Activated T-helper 1 cell treated with Interleukin-2 at 50 U/mL for 16 hours (primary cell): ENCODE data around the gene DERA.
"Not testable (repeated sequence)": the region's sequence is repeated elsewhere in the genome, so short reads cannot be mapped to it uniquely, and the experiment has no call there.

Source experiments
- DNase-seq: peaks from one replicate; pipeline ENCODE4 v3.0.0-alpha.2; 2020; ENCODE audit warnings: low read depth

The DERA gene

GRCh38 chr12:15904378-15904920 is 6.7 kb upstream of the DERA start:
- DNase-seq = no peak

DNA sequence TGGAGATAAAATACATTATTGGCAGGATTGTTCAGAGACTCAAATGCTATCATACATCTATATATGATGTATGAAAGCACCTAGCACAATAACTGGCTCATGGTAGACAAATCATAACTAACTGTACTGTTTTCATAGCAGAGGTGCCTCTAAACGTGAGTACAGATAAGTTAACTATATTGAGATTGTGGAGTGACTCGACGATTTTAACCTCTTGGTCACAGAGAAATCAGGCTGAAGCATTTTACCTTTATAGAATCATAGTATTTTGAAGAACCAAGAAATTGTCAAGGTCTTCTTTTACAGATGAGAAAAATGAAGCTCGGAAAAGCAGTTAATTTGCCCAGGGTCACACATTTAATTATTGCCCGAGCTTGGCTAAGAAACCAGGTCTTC is 666 bp upstream of the DERA start:
- DNase-seq = no peak

DNA sequence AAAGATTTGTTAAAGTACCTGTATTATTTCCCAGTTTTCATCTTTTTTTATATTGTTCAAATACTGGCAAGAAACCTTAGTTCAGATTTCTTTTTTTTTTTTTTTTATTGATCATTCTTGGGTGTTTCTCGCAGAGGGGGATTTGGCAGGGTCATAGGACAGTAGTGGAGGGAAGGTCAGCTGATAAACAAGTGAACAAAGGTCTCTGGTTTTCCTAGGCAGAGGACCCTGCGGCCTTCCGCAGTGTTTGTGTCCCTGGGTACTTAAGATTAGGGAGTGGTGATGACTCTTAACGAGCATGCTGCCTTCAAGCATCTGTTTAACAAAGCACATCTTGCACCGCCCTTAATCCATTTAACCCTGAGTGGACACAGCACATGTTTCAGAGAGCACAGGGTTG is 799 bp downstream of the DERA start:
- not testable (repeated sequence) for DNase-seq

- not testable (repeated sequence) for DNase-seq
Observed at GRCh38 chr12:15914131-15914530, 3.0 kb downstream of the DERA start.

- DNase-seq = no peak
Observed at GRCh38 chr12:15918066-15918465, 6.9 kb downstream of the DERA start.

DNA sequence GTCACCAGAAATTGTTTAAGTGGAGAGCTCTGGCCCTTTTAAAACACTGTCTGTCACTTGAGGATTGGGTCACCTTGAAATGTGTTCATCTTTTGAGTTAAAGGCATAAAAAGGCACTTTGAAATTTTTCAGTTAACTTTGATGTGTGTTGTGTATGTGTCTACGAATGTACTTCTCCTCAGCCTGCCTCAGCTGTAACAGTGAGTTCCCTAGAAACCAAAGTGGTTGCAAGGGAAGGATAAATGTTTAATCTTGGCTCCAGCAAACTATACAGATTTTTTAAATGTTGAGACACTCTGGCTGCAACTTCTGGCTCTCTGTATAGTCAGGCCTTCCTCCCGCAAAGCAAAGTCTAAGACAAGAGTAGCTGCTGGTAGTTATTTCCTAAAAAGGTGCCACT is 8.3 kb downstream of the DERA start:
- DNase-seq = no peak

GRCh38 chr12:15924956-15925355 is 13.8 kb downstream of the DERA start:
- DNase-seq = no peak

GRCh38 chr12:15928346-15928745 is 17.2 kb downstream of the DERA start:
- DNase-seq = no peak

GRCh38 chr12:15928870-15929571 is 17.9 kb downstream of the DERA start:
- no peak for DNase-seq

DNA sequence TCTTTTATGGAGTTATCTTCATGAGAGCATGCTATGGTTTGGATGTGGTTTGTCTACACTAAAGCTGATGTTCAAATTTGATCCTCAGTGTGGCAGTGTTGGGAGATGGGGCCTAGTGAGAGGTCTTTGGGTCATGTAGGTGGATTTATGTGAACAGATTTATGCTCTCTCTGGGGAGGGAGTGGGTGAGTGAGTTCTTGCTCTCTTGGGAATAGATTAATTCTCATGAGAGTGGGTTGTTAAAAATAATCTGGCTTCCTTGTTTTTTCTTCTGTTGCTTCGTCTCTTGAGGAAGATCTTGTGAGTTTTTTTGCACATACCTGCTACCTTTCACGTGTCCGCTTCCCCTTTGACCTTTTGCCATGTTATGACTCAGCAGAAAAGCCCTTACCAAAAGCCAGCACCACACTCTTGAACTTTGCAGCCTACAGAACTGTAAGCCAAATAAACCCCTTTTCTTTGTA is 20.5 kb downstream of the DERA start:
- DNase-seq = no peak

DNA sequence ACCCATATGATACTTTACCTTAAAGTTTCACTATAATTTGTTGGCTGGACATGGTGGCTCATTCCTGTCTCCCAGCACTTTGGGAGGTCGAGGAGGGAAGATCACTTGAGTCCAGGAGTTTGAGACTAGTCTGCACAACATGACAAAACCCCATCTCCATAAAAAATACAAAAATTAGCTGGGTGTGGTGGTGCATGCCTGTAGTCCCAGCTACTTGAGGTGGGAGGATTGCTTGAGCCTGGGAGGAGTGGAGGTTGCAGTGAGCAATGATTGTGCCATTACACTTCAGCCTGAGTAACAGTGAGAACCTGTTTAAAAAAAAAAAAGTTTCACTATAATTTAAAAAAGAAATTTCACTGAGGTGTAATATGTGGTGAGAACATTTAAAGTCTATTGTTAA is 21.2 kb downstream of the DERA start:
- DNase-seq = no peak

DNA sequence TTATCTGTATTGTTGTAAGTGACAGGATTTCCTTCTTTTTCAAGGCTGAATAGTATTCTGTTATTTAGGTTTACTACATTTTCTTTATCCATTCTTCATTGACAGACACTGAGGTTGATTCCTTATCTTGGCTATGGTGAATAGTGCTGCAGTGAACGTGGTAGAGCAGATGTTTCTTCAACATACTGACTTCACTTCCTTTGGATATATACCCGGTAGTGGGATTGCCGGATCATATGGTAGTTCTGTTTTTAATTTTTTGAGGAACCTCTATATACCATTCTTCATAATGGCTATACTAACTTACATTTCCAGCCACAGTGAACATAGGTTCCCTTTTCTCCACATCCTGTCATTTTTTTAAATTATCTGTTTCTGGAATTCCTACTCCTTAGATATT is 21.8 kb downstream of the DERA start:
- DNase-seq = no peak

- DNase-seq = no peak
Observed at GRCh38 chr12:15933751-15934150, 22.6 kb downstream of the DERA start.

- no peak for DNase-seq
Observed at GRCh38 chr12:15936751-15937150, 25.6 kb downstream of the DERA start.

GRCh38 chr12:15937902-15938301 is 26.8 kb downstream of the DERA start:
- DNase-seq = no peak

DNA sequence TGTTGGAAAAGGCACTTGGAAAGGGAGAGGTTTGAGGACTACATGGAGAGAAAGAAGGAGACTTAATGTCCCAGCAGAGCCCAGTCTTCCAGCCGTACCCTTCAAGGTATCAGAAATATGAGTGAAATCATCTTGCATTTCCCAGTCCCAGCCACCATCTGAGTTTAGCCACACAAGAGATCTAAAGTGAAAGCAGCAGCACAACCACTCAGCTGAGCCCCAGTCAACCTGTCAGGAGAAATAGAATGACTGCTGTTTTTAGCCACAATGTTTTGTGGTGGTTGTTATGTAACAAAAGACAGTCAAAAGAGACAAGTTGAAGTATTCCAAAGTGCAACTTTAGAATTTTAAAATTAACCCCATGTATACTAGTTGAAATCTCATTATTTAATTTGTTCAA is 28.0 kb downstream of the DERA start:
- no peak for DNase-seq

DNA sequence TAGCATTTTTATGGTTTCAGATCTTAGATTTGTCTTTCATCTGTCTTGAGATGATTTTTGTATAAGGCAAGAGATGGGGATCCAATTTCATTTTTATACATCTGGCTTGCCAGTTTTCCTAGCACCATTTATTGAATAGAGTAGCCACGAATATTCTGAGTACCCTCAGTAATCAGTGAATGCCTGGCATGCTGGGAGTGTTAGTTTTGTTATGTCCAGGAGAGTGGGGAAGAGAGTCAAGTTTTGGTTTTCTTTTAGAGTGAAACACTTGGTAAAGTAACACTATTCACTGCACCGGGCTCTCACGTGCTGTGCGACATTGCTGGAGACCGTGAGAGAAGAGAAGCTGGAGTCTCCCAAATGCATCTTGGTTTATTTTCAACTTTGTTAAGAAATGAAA is 31.3 kb downstream of the DERA start:
- no peak for DNase-seq

- not testable (repeated sequence) for DNase-seq
Observed at GRCh38 chr12:15943519-15943918, 32.4 kb downstream of the DERA start.

- not testable (repeated sequence) for DNase-seq
Observed at GRCh38 chr12:15948461-15948860, 37.3 kb downstream of the DERA start.

DNA sequence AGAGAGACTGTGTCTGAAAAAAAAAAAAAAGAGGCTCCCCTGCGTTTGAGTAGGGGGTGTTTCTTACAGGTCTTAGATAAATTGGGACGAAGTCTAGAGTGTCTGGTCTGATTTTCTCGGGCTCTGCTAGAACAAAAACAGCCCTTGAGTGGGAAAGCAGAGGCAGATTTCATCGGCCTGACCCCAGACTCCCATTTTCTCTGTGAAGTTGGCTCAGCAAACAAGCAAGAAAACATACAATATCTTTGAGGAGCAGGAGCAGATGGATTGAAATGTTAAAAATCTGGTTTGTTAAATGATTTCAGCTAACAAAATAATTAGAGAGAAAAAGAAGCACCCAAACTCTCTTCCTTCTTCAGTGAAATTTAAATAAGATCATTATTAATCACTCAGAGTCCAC is 44.1 kb downstream of the DERA start:
- DNase-seq = no peak

GRCh38 chr12:15956010-15956409 is 44.9 kb downstream of the DERA start:
- no peak for DNase-seq

DNA sequence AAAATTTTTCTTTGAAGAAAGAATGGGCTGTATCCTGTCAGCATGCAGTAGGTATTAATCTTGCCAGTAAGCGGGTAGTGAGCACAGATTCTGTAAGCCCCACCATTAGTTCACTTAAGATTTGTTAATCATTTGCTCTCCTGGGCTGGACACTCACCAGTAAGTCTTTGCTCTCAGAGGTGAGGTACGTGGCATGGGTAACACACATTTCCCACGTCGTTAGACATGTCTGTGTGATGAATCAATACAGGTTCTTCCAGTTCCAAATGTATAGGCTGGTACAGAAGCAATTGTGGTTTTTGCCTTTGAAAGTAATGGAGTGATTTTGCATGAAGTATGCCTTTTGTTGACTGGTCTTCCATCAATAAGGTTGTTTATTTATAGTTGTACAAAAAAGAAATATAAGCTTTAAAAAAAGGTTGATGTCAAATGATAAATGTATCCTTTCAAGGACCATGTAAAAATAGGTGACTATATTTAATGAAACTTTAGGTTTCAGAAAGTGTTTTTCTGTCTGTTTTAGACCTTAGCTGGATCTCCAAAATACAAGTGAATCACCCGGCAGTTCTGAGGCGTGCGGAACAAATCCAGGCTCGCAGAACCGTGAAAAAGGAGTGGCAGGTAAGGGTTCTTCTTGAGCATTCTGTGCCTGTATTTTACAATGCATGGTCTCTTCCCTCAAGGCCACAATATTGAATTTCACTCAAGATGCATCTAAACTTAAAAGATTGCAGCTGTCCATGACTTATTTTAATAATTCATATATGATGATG is 45.5 kb downstream of the DERA start:
- DNase-seq = no peak

DNA sequence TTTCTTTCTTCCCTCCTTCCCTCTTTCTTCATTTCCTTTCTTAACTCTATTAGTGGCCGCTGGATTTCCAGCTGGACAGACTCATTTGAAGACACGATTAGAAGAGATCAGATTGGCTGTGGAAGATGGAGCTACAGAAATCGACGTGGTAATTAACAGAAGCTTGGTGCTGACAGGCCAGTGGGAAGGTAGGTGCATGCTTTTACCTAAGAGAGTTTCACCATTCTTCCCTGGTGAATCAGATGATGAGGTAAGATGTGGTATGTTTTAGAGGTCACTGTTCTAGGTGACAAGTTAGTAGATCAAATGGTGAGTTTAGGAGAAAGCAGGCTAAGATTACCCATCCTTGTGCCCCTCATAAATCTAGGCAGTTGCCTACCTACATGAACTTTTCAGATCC is 51.6 kb downstream of the DERA start:
- DNase-seq = no peak
